Neural cell (in vitro differentiated cells): ENCODE data around the gene MAST2. TPM values are rescaled to one million over a fixed set of nuclear protein-coding genes. Genes with fewer than 3 reads are reported as not detected.

Experiments used
- H2AFZ ChIP-seq: fragments of 200-600, 300-800 bp; sonication (generic), shearing (Covaris generic); 2 replicates; pipeline ENCODE4 v1.6.0; 2014; ENCODE audit warnings: low read depth, mild to moderate bottlenecking, antibody characterized with exemption, low read length, moderate library complexity
- H3F3A ChIP-seq: fragments of 200-600 bp; shearing (Covaris generic); 2 replicates; pipeline ENCODE4 v1.6.1; 2016; ENCODE audit warnings: mild to moderate bottlenecking, moderate library complexity, mixed read lengths, antibody characterized with exemption, low read length; ENCODE audit not compliant: insufficient read depth, poor library complexity, severe bottlenecking
- H3K27ac ChIP-seq: fragments of 200-600, 300-800 bp; sonication (generic), shearing (Covaris generic); 2 replicates; pipeline ENCODE4 v1.5.1; 2014; ENCODE audit warnings: mild to moderate bottlenecking, low read length, moderate library complexity
- H3K27me3 ChIP-seq: fragments of 300-800, 200-600 bp; sonication (generic), shearing (Covaris generic); 2 replicates; pipeline ENCODE4 v1.6.0; 2014; ENCODE audit warnings: mild to moderate bottlenecking, low read depth, low read length, moderate library complexity; ENCODE audit not compliant: insufficient read depth
- H3K36me3 ChIP-seq: fragments of 300-800, 200-600 bp; sonication (generic), shearing (Covaris generic); 2 replicates; pipeline ENCODE4 v1.5.1; 2014; ENCODE audit warnings: mild to moderate bottlenecking, antibody characterized with exemption, low read length, moderate library complexity; ENCODE audit not compliant: insufficient read depth
- H3K4me2 ChIP-seq: fragments of 300-800, 200-600 bp; sonication (generic), shearing (Covaris generic); 2 replicates; pipeline ENCODE4 v1.6.0; 2014; ENCODE audit warnings: mild to moderate bottlenecking, low read length
- H3K4me3 ChIP-seq: fragments of 300-800, 200-600 bp; sonication (generic), shearing (Covaris generic); 2 replicates; pipeline ENCODE4 v1.5.1; 2014; ENCODE audit warnings: mild to moderate bottlenecking, low read length, moderate library complexity
- H3K79me2 ChIP-seq: fragments of 200-600 bp; shearing (Covaris generic); replicated peaks from 2 replicates; pipeline ENCODE4 v1.6.0; 2014; ENCODE audit warnings: mild to moderate bottlenecking, low read length, moderate library complexity; ENCODE audit not compliant: insufficient read depth
- H3K9ac ChIP-seq: fragments of 300-800, 200-600 bp; sonication (generic), shearing (Covaris generic); 2 replicates; pipeline ENCODE4 v1.6.1; 2016; ENCODE audit warnings: mild to moderate bottlenecking, low read length, mixed read lengths
- H3K9me2 ChIP-seq: fragments of 200-600 bp; shearing (Covaris generic); 2 replicates; pipeline ENCODE4 v1.6.1; 2016; ENCODE audit warnings: mild to moderate bottlenecking, low read length, mixed read lengths; ENCODE audit not compliant: insufficient read depth
- H3K9me3 ChIP-seq: fragments of 200-600, 300-800 bp; sonication (generic), shearing (Covaris generic); 2 replicates; pipeline ENCODE4 v1.6.1; 2016; ENCODE audit warnings: mild to moderate bottlenecking, mixed run types, low read length, moderate library complexity, mixed read lengths
- H4K20me1 ChIP-seq: fragments of 200-600 bp; shearing (Covaris generic); 2 replicates; pipeline ENCODE4 v1.6.1; 2016; ENCODE audit warnings: mild to moderate bottlenecking, mixed run types; ENCODE audit not compliant: insufficient read depth
- CTCF ChIP-seq: fragments of 450-650 bp; IDR thresholded peaks from 2 replicates; pipeline ENCODE4 v1.5.1; 2014; ENCODE audit warnings: antibody characterized with exemption, mild to moderate bottlenecking, moderate library complexity; ENCODE audit not compliant: poor library complexity, severe bottlenecking
- EP300 ChIP-seq: fragments of 450-650 bp; conservative IDR thresholded peaks from 2 replicates; pipeline ENCODE4 v1.6.1; 2014; ENCODE audit warnings: antibody characterized with exemption, mild to moderate bottlenecking, moderate library complexity; ENCODE audit not compliant: poor library complexity, severe bottlenecking
- EZH2 ChIP-seq: fragments of 200-600, 300-800 bp; shearing (Covaris generic), sonication (generic); IDR thresholded peaks from 2 replicates; pipeline ENCODE4 v1.6.1; 2014; ENCODE audit warnings: antibody characterized with exemption, low read length, borderline replicate concordance, mild to moderate bottlenecking; ENCODE audit not compliant: insufficient read depth, poor library complexity, severe bottlenecking
- MXI1 ChIP-seq: fragments of 450-650 bp; conservative IDR thresholded peaks from 2 replicates; pipeline ENCODE4 v1.6.1; 2014; ENCODE audit warnings: antibody characterized with exemption, mild to moderate bottlenecking; ENCODE audit not compliant: poor library complexity, severe bottlenecking
- POLR2AphosphoS5 ChIP-seq: IDR thresholded peaks from 2 replicates; pipeline ENCODE4 v1.6.1; 2012
- RAD21 ChIP-seq: fragments of 450-650 bp; conservative IDR thresholded peaks from 2 replicates; pipeline ENCODE4 v1.6.1; 2014; ENCODE audit warnings: antibody characterized with exemption, mild to moderate bottlenecking, moderate library complexity
- REST ChIP-seq: IDR thresholded peaks from 2 replicates; pipeline ENCODE4 v1.6.1; 2012; ENCODE audit warnings: borderline replicate concordance
- SMC3 ChIP-seq: fragments of 450-650 bp; conservative IDR thresholded peaks from 2 replicates; pipeline ENCODE4 v1.6.1; 2014; ENCODE audit warnings: antibody characterized with exemption, mild to moderate bottlenecking, moderate library complexity; ENCODE audit not compliant: poor library complexity
- TAF1 ChIP-seq: IDR thresholded peaks from 2 replicates; pipeline ENCODE4 v1.6.1; 2012; ENCODE audit warnings: low read depth
- polyA plus RNA-seq: library from polyadenylated mRNA; depleted of rRNA; stranded (reverse); fragments of >200 nt; gene quantifications from 2 replicates; pipeline ENCODE4 v1.2.3, GENCODE V29; 2014

MAST2 gene
- polyA plus RNA-seq, 1 donor from 2014 or later = 22.2 TPM

- H3K27me3 ChIP-seq = no peaks in the 10 kb centered on the region
- no peak overlapping the region for H3K9ac ChIP-seq
- TF ChIP-seq SMC3 = no peak
- TF ChIP-seq MXI1 = no peak
- TF ChIP-seq TAF1 = no peak
- no peak overlapping the region for H3K27ac ChIP-seq
- H3K4me2 ChIP-seq = no peak overlapping the region
- no peaks in the 10 kb centered on the region for H3K9me3 ChIP-seq
- H2AFZ ChIP-seq = no peak overlapping the region
- H3K79me2 ChIP-seq = no peaks in the 10 kb centered on the region
- no peak overlapping the region for H3K4me3 ChIP-seq
- no peaks in the 10 kb centered on the region for H3F3A ChIP-seq
- no peaks in the 10 kb centered on the region for H4K20me1 ChIP-seq
- no peaks in the 10 kb centered on the region for H3K36me3 ChIP-seq
- no peaks in the 10 kb centered on the region for H3K9me2 ChIP-seq
Measured at GRCh38 chr1:45767035-45767434, 36.4 kb upstream of the MAST2 start.

- no peak for TF ChIP-seq TAF1
- TF ChIP-seq SMC3 = no peak
- no peak for TF ChIP-seq REST
- TF ChIP-seq EP300 = no peak
- no peak for TF ChIP-seq EZH2
- TF ChIP-seq POLR2AphosphoS5 = no peak
- TF ChIP-seq MXI1 = no peak
- no peak for TF ChIP-seq RAD21
- TF ChIP-seq CTCF = no peak
- Histone ChIP-seq H3K79me2 (no peaks in the 10 kb centered on the region), H3K4me3 (no peak overlapping the region), H3K9me2 (no peaks in the 10 kb centered on the region), H3K36me3 (no peaks in the 10 kb centered on the region), H3K9me3 (no peaks in the 10 kb centered on the region), H3K27me3 (no peaks in the 10 kb centered on the region), H3K9ac (no peak overlapping the region), H3F3A (no peaks in the 10 kb centered on the region), H4K20me1 (no peaks in the 10 kb centered on the region), H3K4me2 (no peak overlapping the region), H2AFZ (no peak overlapping the region), H3K27ac (no peak overlapping the region)
Measured at GRCh38 chr1:45769261-45769932, 34.0 kb upstream of the MAST2 start.
